COLO668 (cell line): ENCODE measurements around the gene UNC13B.
"Not testable (repeated sequence)": the region's sequence is repeated elsewhere in the genome, so short reads cannot be mapped to it uniquely, and the experiment has no call there.

Source experiments
- DNase-seq: peaks from one replicate; lab custom pipeline; 2025; ENCODE audit not compliant: unreplicated experiment; lab: John Stamatoyannopoulos, UW

Gene UNC13B

GRCh38 chr9:35366627-35367026, 204.8 kb downstream of the UNC13B start:
- no peak for DNase-seq

DNA sequence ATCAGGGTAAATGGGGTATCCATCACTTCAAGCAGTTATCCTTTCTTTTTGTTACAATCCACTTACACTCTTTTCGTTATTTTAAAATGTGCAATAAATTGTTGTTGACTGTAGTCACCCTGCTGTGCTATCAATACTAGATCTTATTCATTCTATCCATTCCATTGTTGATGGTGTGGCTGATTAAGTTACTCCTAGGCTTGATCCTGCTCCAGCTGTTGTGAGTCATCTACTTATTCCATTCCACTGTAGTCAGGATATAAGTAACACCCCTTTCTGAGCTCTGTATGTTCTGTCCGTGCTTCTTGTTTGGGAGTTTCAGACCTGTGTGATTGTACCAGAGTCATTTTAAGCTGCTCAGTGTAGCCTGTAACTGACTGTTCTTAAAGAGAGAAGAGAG, 205.6 kb downstream of the UNC13B start:
- DNase-seq, result no peak

DNA sequence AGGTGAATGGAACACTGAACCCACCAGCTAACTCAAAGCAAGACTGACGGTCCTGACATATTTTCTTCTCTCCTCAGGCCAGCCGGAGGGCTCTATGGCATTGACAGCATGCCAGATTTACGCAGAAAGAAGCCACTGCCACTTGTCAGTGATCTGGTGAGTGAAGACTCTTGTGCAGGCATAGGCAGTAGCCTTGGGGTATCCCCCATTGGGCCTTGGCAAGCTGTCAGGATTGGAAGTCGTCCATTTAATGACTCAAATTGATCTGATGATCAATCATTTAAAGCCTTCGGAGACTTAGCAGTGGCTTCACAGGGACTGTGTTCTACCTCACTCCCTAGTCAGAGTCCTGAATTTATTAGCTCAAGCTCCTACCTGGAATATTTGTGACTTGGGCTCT, 208.4 kb downstream of the UNC13B start:
- DNase-seq, result no peak

DNA sequence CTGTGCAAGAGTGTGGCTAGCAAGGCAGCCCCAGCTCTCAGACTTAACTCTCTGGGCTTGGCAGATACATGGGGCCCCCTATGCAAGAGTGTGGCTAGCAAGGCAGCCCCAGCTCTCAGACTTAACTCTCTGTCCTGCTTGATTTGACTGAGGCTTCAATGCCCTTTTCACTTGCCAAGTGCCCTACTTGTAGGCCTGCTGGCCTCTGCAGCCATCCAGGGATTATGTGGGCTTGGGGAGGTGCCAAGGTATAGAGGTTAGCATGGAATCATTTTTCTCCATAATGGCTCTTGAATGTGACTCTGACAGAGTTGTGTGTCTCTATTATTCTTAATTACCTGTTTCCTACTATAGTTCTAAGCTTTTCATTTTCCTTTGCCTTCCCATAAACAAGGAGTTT, 212.6 kb downstream of the UNC13B start:
- no peak for DNase-seq

DNA sequence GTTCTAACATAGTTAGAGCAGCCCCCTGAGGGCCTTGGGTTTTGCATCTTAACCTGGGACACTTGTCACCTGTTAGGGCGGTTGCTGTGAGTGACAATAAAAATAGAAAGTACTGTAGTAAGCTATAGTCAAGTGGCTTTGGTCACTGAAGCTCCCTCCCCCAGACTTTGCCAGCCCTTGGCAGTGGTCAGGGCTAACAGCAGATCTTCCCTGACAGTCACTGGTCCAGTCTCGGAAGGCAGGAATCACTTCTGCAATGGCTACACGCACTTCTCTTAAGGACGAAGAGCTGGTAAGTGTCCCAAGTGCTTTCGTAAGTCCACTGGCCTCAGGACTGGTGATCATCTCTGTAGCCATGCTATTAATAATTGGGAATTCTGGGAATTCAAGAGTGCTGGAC, 213.1 kb downstream of the UNC13B start:
- DNase-seq, result no peak

GRCh38 chr9:35380039-35380438, 218.2 kb downstream of the UNC13B start:
- DNase-seq, result no peak

GRCh38 chr9:35380619-35381018, 218.8 kb downstream of the UNC13B start:
- no peak for DNase-seq

GRCh38 chr9:35385042-35385441, 223.2 kb downstream of the UNC13B start:
- DNase-seq, result no peak

GRCh38 chr9:35395076-35395705, 233.4 kb downstream of the UNC13B start:
- no peak for DNase-seq

DNA sequence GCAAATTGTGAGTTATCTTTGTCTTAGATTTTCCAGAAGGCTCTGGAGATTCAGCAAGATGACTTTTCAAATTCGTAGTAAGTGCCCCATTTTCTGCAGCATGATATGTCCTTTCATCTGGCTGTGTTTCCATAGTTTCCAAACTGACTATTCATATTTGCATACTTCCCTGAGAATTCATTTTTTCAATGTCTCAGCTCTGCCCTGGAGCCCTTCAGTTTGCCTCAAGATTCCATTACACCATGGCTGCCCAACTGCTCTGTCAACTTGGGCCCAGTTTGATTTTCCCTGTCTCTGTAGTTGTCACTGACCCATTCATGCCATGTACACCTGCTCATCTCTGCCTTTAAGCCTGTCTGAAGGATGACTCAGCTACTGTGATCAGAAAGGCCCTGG, 233.9 kb downstream of the UNC13B start:
- DNase-seq, result no peak

- DNase-seq, result no peak
Measured at GRCh38 chr9:35396560-35397215, 234.9 kb downstream of the UNC13B start.

DNA sequence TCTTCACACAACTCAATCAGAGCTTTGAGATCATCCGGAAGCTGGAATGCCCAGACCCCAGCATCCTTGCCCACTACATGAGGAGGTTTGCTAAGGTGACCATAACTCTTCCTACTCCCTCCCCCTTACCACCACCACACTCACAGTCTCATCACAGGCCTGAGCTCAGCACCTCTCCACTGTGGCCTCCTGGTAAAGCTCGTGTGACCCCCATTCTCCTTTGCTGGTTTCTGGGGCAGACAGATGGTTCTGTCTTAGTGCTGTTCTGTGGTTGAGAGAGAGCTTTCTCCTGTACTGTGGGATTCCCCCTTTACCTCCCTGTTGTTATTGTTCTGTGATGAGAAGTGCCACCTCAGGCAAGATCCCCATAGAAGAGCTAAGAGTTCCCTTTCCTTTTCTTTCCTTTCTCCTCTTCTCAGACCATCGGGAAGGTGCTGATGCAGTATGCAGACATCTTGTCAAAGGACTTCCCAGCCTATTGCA, 235.4 kb downstream of the UNC13B start:
- no peak for DNase-seq

DNA sequence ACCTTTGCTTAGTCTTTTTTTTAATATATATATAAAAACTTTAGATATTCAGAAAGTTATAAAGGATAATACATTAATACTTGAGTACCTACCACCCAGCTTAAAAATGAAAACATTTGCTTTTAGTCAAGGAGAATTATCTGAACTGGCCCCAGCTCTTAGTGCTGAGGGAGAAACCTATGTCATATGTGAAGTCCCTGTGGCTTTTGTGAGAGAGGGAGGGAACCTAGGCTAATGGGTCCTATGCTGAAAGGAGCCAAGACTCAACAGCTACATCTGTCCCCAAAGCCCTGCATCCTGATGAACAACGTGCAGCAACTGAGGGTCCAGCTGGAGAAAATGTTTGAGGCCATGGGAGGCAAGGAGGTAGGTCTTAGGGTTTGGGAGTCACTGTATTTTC, 236.1 kb downstream of the UNC13B start:
- no peak for DNase-seq

DNA sequence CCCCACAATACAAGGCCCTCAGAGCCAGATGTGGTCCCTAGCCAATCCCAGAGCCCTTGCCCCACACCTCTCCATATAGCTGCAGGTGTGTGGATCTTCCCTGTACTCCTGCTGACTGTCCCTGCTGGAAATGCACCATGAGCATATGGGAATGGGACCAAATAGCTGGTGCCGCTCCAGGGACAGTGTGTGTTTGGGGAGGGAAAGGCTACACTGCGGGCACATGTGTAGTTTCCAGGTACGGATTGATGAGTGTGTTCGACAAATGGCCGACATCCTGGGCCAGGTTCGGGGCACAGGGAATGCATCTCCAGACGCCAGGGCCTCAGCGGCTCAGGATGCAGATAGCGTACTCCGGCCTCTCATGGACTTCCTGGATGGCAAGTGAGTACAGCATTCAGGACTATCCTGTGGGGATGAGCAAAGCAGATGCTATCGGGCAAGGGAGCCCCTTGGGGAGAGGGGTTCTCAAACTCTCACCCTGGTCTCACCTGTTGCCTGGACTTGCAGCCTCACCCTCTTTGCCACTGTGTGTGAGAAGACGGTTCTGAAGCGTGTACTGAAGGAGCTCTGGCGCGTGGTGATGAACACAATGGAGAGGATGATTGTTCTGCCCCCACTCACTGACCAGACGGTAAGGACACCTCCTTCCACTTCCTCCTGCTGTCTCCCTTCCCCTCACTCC, 237.0 kb downstream of the UNC13B start:
- DNase-seq, result no peak

DNA sequence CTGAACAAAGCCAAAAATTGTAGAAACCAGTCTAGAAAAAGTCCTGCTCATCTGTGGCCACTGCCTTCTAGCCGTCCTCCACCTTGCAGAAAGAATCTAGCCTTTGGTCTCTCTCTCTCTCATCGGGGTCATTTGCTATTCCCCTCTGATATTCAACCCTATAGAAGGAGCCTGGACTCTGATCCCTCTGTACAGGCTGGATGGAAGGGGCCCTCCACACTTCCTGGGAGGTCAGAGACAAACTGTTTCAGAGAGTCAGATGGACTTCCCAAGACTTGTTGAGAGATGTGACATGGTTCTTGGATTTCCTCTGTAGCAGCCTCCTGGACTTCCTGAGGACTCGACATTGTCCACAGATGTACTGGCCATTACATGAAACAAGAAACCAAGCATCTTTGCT, 243.1 kb downstream of the UNC13B start:
- no peak for DNase-seq

DNA sequence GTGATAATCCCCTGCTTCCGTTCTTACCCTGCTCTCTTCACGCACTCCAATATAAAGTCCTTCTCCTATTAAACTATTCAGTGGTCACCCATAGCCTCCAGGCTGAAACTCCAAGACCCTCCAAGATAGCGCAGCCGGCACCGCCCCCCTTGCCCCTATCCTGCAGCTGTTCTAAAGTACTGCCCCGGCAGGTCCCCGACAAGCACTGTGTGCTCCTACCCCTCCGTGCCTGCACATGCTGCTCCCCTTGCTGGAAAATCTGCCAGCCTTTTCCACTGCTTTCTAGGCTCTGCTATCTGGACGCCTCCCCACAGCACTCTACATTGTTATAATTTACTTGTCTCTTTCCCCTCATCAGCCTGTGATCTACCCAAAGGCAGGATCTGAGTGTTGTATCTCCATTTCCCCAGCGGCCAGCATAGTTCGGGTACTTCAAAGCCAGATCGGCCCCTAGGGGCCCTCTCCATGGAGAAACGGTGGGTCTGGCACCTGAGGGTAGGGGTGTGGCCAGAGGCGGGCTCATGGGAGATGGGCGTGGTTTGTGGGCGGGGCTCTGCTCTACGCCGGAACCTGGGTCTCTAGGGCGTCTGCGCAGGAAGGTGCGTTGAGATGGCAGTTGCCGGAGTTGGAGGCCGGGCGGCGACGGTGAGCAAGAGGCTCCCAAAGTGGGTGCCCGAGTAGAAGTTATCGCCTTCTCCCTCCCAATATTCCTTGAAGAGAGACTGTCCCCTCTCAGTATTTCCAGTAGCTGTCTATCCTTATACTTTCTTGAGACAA, 244.6 kb downstream of the UNC13B start:
- DNase-seq, result no peak

DNA sequence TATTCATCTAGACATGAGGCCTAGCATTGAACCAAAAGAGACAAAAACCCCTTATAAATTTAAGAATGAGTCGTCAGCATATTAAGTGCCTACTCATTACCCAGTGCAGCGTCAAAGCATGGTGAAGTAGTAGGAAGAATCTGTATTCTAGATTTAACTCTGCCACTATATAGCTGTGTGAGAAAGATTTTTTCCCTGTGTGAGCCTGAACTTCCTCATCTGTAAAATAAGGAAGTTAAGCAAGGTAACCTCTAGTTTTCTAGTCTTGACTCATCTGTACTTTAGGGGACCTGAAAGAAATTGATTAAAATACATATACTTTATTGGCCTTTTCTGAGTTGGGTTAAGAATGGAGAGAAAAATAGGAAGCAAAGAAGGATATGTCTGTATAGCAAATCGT, 246.0 kb downstream of the UNC13B start:
- DNase-seq, result no peak

DNA sequence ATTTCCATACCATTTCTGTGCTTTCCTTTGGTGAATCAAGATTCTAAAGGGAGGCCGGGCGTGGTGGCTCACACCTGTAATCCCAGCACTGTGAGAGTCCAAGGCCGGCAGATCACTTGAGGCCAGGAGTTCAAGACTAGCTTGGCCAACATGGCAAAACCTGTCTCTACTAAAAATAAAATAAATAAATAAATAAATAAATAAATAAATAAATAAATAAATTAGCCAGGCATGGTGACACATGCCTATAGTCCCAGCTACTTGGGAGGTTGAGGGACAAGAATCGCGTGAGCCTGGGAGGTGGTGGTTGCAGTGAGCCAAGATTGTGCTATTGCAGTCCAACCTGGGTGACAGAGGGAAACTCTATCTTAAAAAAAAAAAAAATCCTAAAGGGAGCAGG, 247.6 kb downstream of the UNC13B start:
- not testable (repeated sequence) for DNase-seq

DNA sequence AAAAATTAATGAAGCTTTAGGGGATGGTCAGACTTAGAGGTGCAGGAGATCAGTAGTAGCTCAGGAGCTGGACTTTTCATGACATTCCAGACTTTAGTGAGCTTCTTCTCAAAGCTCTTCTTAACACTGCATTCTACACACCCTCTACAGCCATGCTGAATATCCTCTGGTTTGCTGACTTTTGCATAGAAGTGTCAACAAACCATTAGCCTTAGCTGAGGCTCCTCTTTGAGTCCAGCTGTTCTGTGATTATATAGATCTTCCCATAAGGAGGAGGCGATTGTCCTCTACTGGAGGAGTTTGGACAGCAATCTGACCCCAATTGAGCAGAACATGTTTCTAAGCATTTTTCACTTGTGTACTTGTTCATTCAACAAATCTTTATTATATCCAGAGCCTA, 253.1 kb downstream of the UNC13B start:
- DNase-seq, result no peak

GRCh38 chr9:35415402-35416097, 253.7 kb downstream of the UNC13B start:
- DNase-seq, result no peak

DNA sequence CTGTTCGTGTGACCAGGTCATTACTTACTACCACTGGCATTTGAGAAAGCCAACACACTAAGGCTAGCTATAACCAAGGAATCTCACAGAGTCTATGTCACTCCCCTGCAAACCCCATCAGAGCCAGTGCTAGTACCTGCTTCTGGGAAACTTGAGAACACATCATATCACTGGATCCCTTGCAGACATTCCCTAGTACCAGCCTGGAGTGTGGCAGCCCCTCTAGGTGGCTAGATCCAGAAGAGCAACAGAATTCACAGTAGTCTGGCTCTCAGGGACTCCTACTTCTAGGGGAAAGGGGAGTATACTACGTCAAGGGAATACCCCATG, 254.3 kb downstream of the UNC13B start:
- DNase-seq, result no peak
